Measurements from ENCODE around the gene YOD1.

- TF ChIP-seq, protein P1, sequence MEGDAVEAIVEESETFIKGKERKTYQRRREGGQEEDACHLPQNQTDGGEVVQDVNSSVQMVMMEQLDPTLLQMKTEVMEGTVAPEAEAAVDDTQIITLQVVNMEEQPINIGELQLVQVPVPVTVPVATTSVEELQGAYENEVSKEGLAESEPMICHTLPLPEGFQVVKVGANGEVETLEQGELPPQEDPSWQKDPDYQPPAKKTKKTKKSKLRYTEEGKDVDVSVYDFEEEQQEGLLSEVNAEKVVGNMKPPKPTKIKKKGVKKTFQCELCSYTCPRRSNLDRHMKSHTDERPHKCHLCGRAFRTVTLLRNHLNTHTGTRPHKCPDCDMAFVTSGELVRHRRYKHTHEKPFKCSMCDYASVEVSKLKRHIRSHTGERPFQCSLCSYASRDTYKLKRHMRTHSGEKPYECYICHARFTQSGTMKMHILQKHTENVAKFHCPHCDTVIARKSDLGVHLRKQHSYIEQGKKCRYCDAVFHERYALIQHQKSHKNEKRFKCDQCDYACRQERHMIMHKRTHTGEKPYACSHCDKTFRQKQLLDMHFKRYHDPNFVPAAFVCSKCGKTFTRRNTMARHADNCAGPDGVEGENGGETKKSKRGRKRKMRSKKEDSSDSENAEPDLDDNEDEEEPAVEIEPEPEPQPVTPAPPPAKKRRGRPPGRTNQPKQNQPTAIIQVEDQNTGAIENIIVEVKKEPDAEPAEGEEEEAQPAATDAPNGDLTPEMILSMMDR (optimal IDR thresholded peaks at IDR 0.05 in 1 of 3, IDR thresholded peaks at IDR 0.05 in 1 of 3, conservative IDR thresholded peaks at IDR 0.05 in 1 of 3; ENCODE audit: extremely low read depth in 1 of 3, insufficient read depth in 2 of 3, low read length in 3 of 3), result no peak
- TF ChIP-seq EZH2 (IDR thresholded peaks at IDR 0.05; ENCODE audit: low read length), result no peak
Measured at GRCh38 chr1:207020065-207020708, 30.8 kb downstream of the YOD1 start.

Measured in keratinocyte (primary cell).